Measurements from ENCODE around the gene ADAMTSL1.

DNA sequence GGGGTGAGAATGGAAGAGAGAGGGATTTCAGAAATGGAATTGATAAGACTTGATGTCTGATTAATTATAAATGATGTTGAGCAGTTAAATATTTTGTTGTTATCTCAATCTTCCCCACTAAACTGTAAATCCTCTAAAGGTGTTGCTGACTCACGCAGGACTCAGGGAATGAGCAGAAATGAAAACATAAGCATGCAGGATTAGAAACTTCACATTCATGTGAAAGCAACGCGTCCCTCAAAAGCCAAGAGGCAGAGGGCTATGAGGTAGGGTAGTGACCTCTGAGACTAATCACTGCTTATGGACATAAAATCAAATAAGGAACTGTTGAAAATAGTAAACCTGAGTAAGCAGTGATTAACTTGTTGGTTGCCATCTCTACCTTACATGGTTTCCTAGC lies 21.1 kb downstream of the ADAMTSL1 start:
- TF ChIP-seq, protein P1, sequence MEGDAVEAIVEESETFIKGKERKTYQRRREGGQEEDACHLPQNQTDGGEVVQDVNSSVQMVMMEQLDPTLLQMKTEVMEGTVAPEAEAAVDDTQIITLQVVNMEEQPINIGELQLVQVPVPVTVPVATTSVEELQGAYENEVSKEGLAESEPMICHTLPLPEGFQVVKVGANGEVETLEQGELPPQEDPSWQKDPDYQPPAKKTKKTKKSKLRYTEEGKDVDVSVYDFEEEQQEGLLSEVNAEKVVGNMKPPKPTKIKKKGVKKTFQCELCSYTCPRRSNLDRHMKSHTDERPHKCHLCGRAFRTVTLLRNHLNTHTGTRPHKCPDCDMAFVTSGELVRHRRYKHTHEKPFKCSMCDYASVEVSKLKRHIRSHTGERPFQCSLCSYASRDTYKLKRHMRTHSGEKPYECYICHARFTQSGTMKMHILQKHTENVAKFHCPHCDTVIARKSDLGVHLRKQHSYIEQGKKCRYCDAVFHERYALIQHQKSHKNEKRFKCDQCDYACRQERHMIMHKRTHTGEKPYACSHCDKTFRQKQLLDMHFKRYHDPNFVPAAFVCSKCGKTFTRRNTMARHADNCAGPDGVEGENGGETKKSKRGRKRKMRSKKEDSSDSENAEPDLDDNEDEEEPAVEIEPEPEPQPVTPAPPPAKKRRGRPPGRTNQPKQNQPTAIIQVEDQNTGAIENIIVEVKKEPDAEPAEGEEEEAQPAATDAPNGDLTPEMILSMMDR (IDR thresholded peaks at IDR 0.05), result no peak
- no peak for TF ChIP-seq EP300 (IDR thresholded peaks at IDR 0.05; ENCODE audit: low read depth)
- TF ChIP-seq POLR2A (IDR thresholded peaks at IDR 0.05), result no peak

Data from transverse colon (tissue), 3 donors.